IPS-18a (cell line): ENCODE data around the gene AP1S1.
A peak's percentile ranks its signal among the peaks of the same experiment; 100 is the strongest.
"Not testable (repeated sequence)": the region's sequence is repeated elsewhere in the genome, so short reads cannot be mapped to it uniquely, and the experiment has no call there.

Source experiments
- H3K27ac ChIP-seq: one replicate; pipeline ENCODE4 v1.5.1; 2013; ENCODE audit warnings: low read length
- H3K27me3 ChIP-seq: one replicate; pipeline ENCODE4 v1.6.1; 2013; ENCODE audit warnings: mild to moderate bottlenecking, low read length; ENCODE audit not compliant: control insufficient read depth, insufficient read depth
- H3K36me3 ChIP-seq: one replicate; pipeline ENCODE4 v1.6.1; 2013; ENCODE audit warnings: low read depth, low read length; ENCODE audit not compliant: control insufficient read depth
- H3K4me1 ChIP-seq: one replicate; pipeline ENCODE4 v1.6.1; 2013; ENCODE audit warnings: low read depth, low read length; ENCODE audit not compliant: control insufficient read depth
- H3K4me3 ChIP-seq: one replicate; pipeline ENCODE4 v1.5.1; 2013; ENCODE audit warnings: low read length
- H3K9ac ChIP-seq: one replicate; pipeline ENCODE4 v1.6.1; 2013; ENCODE audit warnings: mild to moderate bottlenecking, low read length, moderate library complexity
- H3K9me3 ChIP-seq: one replicate; pipeline ENCODE4 v1.6.1; 2013; ENCODE audit warnings: low read depth, low read length; ENCODE audit not compliant: control insufficient read depth

AP1S1 gene

GRCh38 chr7:101126651-101127459, 27.4 kb upstream of the AP1S1 start, which contains the start of gene SERPINE1:
SERPINE1 (plus strand) TSS chr7:101127104; CDS start chr7:101128394, 1,290 bp downstream.
- no peak within 1 kb of the TSS for H3K27ac ChIP-seq
- peaks cover 5% of the 10 kb centered on the region for H3K27me3 ChIP-seq
- no peaks in the 10 kb centered on the region for H3K9me3 ChIP-seq
- peak within 1 kb of the TSS; percentile 1 for H3K9ac ChIP-seq
- H3K36me3 ChIP-seq: no peaks in the 10 kb centered on the region
- H3K4me3 ChIP-seq: peak within 1 kb of the TSS; percentile 4
- H3K4me1 ChIP-seq: peaks cover 19% of the 10 kb centered on the region

GRCh38 chr7:101127460-101128039, 26.7 kb upstream of the AP1S1 start:
- Histone ChIP-seq H3K4me3 (no peak overlapping the region), H3K27ac (no peak overlapping the region), H3K36me3 (no peaks in the 10 kb centered on the region), H3K4me1 (peaks cover 16% of the 10 kb centered on the region), H3K27me3 (peaks cover 5% of the 10 kb centered on the region), H3K9me3 (no peaks in the 10 kb centered on the region), H3K9ac (no peak overlapping the region)

GRCh38 chr7:101128040-101128834, 26.0 kb upstream of the AP1S1 start:
- no peaks in the 10 kb centered on the region for H3K9me3 ChIP-seq
- H3K4me3 ChIP-seq: no peak overlapping the region
- no peak overlapping the region for H3K27ac ChIP-seq
- H3K36me3 ChIP-seq: no peaks in the 10 kb centered on the region
- H3K27me3 ChIP-seq: peaks cover 5% of the 10 kb centered on the region
- peaks cover 14% of the 10 kb centered on the region for H3K4me1 ChIP-seq
- no peak overlapping the region for H3K9ac ChIP-seq

GRCh38 chr7:101129603-101130117, 24.6 kb upstream of the AP1S1 start:
- Histone ChIP-seq H3K36me3 (no peaks in the 10 kb centered on the region), H3K27ac (no peak overlapping the region), H3K9me3 (no peaks in the 10 kb centered on the region), H3K9ac (no peak overlapping the region), H3K27me3 (peaks cover 5% of the 10 kb centered on the region), H3K4me1 (peaks cover 23% of the 10 kb centered on the region), H3K4me3 (no peak overlapping the region)

- not testable (repeated sequence) for H3K4me3 ChIP-seq, H3K36me3 ChIP-seq, H3K9ac ChIP-seq, H3K27me3 ChIP-seq, H3K9me3 ChIP-seq, H3K27ac ChIP-seq
- peaks cover 11% of the 10 kb centered on the region for H3K4me1 ChIP-seq
Measured at GRCh38 chr7:101132626-101133600, 21.4 kb upstream of the AP1S1 start.

GRCh38 chr7:101133621-101134398, 20.5 kb upstream of the AP1S1 start:
- Histone ChIP-seq H3K27ac (no peak overlapping the region), H3K9ac (no peak overlapping the region), H3K4me3 (peak overlapping the region; percentile 5), H3K4me1 (peaks cover 11% of the 10 kb centered on the region), H3K27me3 (no peaks in the 10 kb centered on the region), H3K9me3 (no peaks in the 10 kb centered on the region), H3K36me3 (no peaks in the 10 kb centered on the region)

GRCh38 chr7:101134399-101134980, 19.8 kb upstream of the AP1S1 start:
- no peaks in the 10 kb centered on the region for H3K36me3 ChIP-seq
- H3K9ac ChIP-seq: no peak overlapping the region
- H3K4me1 ChIP-seq: peaks cover 11% of the 10 kb centered on the region

GRCh38 chr7:101137651-101138212, 16.5 kb upstream of the AP1S1 start:
- H3K9ac ChIP-seq: no peak overlapping the region

More at GRCh38 chr7:101134399-101134980, 19.8 kb upstream of the AP1S1 start:
- H3K27ac ChIP-seq: no peak overlapping the region
- H3K4me3 ChIP-seq: peak overlapping the region; percentile 5
- no peaks in the 10 kb centered on the region for H3K27me3 ChIP-seq
- no peaks in the 10 kb centered on the region for H3K9me3 ChIP-seq

GRCh38 chr7:101138213-101138870, 15.9 kb upstream of the AP1S1 start:
- no peak overlapping the region for H3K9ac ChIP-seq
- peaks cover 11% of the 10 kb centered on the region for H3K4me1 ChIP-seq
- no peak overlapping the region for H3K27ac ChIP-seq
- H3K4me3 ChIP-seq: no peak overlapping the region
- no peaks in the 10 kb centered on the region for H3K9me3 ChIP-seq
- H3K27me3 ChIP-seq: no peaks in the 10 kb centered on the region
- no peaks in the 10 kb centered on the region for H3K36me3 ChIP-seq

More at GRCh38 chr7:101137651-101138212, 16.5 kb upstream of the AP1S1 start:
- Histone ChIP-seq H3K9me3 (no peaks in the 10 kb centered on the region), H3K4me3 (no peak overlapping the region), H3K4me1 (peaks cover 11% of the 10 kb centered on the region), H3K27me3 (no peaks in the 10 kb centered on the region), H3K27ac (no peak overlapping the region), H3K36me3 (no peaks in the 10 kb centered on the region)
